Mucosa of stomach (tissue), 1 donor: ENCODE measurements around the gene INCA1.
"Not testable (repeated sequence)": the region's sequence is repeated elsewhere in the genome, so short reads cannot be mapped to it uniquely, and the experiment has no call there.

Source experiments
- H3K27me3 ChIP-seq: one replicate; pipeline ENCODE4 v1.7.0; 2013; ENCODE audit warnings: mild to moderate bottlenecking, low read length; ENCODE audit not compliant: control insufficient read depth, insufficient read depth
- H3K36me3 ChIP-seq: one replicate; pipeline ENCODE4 v1.7.0; 2013; ENCODE audit warnings: low read length; ENCODE audit not compliant: control insufficient read depth, insufficient read depth
- H3K4me1 ChIP-seq: one replicate; pipeline ENCODE4 v1.7.0; 2013; ENCODE audit warnings: mild to moderate bottlenecking, low read length; ENCODE audit not compliant: control insufficient read depth, insufficient read depth
- H3K4me3 ChIP-seq: one replicate; pipeline ENCODE4 v1.7.0; 2013; ENCODE audit warnings: low read length
- H3K9ac ChIP-seq: one replicate; pipeline ENCODE4 v1.7.0; 2013; ENCODE audit warnings: mild to moderate bottlenecking, low read length, moderate library complexity
- H3K9me3 ChIP-seq: one replicate; pipeline ENCODE4 v1.7.0; 2013; ENCODE audit warnings: mild to moderate bottlenecking, low read length, moderate library complexity; ENCODE audit not compliant: control insufficient read depth
- donor health status: Pancreatic carcinoma.

The INCA1 gene

DNA sequence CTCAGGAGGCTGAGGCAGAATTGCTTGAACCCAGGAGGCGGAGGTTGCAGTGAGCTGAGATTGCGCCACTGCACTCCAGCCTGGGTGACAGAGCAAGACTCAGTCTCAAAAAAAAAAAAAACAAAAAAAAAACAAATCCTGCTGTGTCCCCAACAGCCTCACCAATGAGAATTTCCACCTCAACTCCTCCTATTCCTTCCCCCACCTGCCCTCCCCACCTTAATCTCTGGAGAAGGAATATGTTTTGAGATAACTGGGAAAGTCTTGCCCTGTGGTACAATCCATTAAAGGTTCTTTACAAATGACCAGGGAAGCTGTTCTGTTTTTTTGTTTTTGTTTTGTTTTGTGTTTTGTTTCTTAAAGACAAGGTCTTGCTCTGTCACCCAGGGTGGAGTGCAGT lies 32.8 kb upstream of the INCA1 start:
- H3K27me3 ChIP-seq, H3K4me3 ChIP-seq, H3K36me3 ChIP-seq, H3K9ac ChIP-seq, H3K9me3 ChIP-seq: not testable (repeated sequence)
- peaks cover 14% of the 10 kb centered on the region for H3K4me1 ChIP-seq

DNA sequence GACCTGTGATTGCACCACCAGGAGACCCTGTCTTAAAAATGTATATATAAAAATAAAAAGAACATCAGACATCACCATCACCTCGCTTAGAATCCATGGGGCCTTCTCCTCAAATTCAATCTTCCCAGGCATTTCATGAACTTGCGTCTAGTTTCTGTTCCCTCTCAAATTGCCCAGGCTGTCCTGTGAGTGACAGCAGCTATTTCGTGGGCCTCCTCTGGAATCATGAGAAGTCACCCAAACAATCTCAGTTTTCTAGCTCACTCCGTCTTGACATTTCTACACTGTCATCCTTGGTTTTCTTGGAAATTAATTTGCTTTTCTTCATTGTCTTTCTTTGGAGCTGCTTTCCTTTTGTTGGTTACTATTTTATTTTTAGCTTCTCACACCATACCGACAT lies 30.6 kb upstream of the INCA1 start:
- Histone ChIP-seq H3K27me3 (no peaks in the 10 kb centered on the region), H3K9ac (no peak overlapping the region), H3K4me1 (peaks cover 29% of the 10 kb centered on the region), H3K4me3 (no peak overlapping the region), H3K9me3 (no peaks in the 10 kb centered on the region), H3K36me3 (no peaks in the 10 kb centered on the region)

DNA sequence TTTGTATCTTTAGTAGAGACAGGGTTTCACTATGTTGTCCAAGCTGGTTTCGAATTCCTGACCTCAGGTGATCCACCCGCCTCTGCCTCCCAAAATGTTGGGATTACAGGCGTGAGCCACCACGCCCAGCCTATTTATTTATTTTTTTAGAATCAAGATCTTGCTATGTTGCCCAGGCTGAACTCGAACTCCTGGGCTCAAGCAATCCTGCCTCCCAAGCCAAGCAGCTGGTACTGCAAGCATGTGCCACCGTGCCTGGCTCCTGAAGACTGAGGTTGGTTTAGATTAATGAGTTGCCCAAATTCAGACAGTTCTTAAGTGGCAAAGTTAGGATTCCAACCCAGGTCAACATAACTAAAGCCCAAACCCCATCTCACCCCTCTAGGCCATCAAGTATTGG lies 30.0 kb upstream of the INCA1 start:
- no peaks in the 10 kb centered on the region for H3K27me3 ChIP-seq
- peaks cover under 1% of the 10 kb centered on the region for H3K36me3 ChIP-seq
- H3K9ac ChIP-seq = no peak overlapping the region
- no peak overlapping the region for H3K4me3 ChIP-seq
- H3K4me1 ChIP-seq = peaks cover 29% of the 10 kb centered on the region
- H3K9me3 ChIP-seq = no peaks in the 10 kb centered on the region

DNA sequence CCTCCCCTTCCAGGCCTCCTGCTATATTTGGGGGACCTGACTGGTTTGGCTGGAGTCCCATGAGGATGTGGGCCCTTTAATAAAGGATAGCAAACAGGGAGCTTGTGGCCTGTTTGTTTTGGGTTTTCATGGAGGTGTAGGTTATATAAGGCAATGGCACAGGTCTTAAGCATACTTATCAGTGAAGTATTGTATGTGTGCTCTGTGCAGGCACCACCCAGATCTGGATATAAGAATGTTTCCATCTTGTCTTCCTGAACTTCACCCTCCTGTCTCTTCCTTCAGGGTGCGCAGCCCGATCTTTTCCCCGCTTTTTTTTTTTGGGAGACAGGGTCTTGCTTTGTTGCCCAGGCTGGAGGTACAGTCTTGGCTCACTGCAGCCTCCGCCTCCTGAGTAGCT lies 27.3 kb upstream of the INCA1 start:
- peaks cover 9% of the 10 kb centered on the region for H3K36me3 ChIP-seq
- H3K9ac ChIP-seq = no peak overlapping the region
- H3K4me1 ChIP-seq = peaks cover 24% of the 10 kb centered on the region
- no peak overlapping the region for H3K4me3 ChIP-seq
- H3K9me3 ChIP-seq = no peaks in the 10 kb centered on the region
- no peaks in the 10 kb centered on the region for H3K27me3 ChIP-seq

DNA sequence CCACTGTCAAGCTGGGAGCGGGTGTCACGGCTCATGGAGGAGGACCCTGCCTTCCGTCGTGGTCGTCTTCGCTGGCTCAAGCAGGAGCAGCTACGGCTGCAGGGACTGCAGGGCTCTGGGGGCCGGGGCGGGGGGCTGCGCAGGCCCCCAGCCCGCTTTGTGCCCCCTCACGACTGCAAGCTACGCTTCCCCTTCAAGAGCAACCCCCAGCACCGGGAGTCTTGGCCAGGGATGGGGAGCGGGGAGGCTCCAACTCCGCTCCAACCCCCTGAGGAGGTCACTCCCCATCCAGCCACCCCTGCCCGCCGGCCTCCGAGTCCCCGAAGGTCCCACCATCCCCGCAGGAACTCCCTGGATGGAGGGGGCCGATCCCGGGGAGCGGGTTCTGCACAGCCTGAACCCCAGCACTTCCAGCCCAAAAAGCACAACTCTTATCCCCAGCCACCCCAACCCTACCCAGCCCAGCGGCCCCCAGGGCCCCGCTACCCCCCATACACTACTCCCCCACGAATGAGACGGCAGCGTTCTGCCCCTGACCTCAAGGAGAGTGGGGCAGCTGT lies 26.3 kb upstream of the INCA1 start:
- Histone ChIP-seq H3K36me3 (peaks cover 9% of the 10 kb centered on the region), H3K9ac (no peak overlapping the region), H3K9me3 (no peaks in the 10 kb centered on the region), H3K4me1 (peaks cover 24% of the 10 kb centered on the region), H3K4me3 (no peak overlapping the region), H3K27me3 (no peaks in the 10 kb centered on the region)

DNA sequence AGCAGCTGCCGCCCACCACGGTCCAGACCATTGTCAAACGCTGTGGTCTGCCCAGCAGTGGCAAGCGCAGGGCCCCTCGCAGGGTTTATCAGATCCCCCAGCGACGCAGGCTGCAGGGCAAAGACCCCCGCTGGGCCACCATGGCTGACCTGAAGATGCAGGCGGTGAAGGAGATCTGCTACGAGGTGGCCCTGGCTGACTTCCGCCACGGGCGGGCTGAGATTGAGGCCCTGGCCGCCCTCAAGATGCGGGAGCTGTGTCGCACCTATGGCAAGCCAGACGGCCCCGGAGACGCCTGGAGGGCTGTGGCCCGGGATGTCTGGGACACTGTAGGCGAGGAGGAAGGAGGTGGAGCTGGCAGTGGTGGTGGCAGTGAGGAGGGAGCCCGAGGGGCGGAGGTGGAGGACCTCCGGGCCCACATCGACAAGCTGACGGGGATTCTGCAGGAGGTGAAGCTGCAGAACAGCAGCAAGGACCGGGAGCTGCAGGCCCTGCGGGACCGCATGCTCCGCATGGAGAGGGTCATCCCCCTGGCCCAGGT lies 24.9 kb upstream of the INCA1 start:
- no peak overlapping the region for H3K4me3 ChIP-seq
- peaks cover 24% of the 10 kb centered on the region for H3K4me1 ChIP-seq
- H3K27me3 ChIP-seq = no peaks in the 10 kb centered on the region
- H3K9ac ChIP-seq = no peak overlapping the region
- H3K36me3 ChIP-seq = peaks cover 9% of the 10 kb centered on the region
- H3K9me3 ChIP-seq = no peaks in the 10 kb centered on the region

DNA sequence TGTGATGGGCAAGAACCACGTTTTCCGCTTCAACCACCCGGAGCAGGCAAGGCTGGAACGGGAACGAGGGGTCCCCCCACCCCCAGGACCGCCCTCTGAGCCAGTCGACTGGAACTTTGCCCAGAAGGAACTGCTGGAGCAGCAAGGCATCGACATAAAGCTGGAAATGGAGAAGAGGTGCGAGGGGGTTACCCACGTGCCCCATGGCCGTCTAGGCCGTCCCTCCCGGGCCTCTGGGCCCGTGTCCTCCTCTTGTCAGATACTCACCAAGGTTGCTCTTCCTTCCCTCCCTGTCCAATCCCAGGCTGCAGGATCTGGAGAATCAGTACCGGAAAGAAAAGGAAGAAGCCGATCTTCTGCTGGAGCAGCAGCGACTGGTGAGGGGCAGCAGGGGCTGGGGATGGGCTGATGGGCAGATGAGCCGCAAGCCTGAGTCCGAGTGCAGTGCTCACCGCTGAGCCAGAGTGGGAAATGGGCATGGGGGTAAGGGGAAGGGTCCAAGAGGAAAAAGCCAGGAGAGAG lies 23.2 kb upstream of the INCA1 start:
- H3K4me3 ChIP-seq = no peak overlapping the region
- peaks cover 18% of the 10 kb centered on the region for H3K4me1 ChIP-seq
- H3K27me3 ChIP-seq = no peaks in the 10 kb centered on the region
- peaks cover 14% of the 10 kb centered on the region for H3K36me3 ChIP-seq
- no peak overlapping the region for H3K9ac ChIP-seq
- no peaks in the 10 kb centered on the region for H3K9me3 ChIP-seq

DNA sequence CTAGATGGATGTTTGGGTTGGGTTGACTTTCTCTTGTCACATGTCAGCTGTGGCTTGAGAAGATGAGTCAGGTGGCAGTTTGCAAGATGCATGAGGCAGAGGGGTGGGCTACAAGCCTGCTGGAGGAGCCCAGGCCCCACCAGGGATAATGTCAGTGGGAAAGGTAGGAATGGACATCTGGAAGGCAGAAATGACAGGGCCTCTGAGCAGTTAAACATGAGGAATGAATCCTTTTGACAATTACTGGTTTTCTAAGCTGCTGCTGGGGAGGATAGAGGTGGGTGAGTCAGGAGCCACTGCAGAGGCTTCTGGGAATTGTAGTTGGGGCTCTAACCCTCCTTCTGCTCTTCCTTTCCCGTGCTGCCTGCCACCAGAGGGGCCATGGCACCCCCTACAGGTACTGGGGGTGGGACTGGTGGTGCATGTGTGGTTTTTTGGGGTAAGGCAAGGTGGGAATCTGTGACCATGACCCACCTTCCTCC lies 22.2 kb upstream of the INCA1 start:
- Histone ChIP-seq H3K9me3 (no peaks in the 10 kb centered on the region), H3K27me3 (no peaks in the 10 kb centered on the region), H3K4me3 (no peak overlapping the region), H3K36me3 (peaks cover 14% of the 10 kb centered on the region), H3K9ac (no peak overlapping the region), H3K4me1 (peaks cover 8% of the 10 kb centered on the region)

DNA sequence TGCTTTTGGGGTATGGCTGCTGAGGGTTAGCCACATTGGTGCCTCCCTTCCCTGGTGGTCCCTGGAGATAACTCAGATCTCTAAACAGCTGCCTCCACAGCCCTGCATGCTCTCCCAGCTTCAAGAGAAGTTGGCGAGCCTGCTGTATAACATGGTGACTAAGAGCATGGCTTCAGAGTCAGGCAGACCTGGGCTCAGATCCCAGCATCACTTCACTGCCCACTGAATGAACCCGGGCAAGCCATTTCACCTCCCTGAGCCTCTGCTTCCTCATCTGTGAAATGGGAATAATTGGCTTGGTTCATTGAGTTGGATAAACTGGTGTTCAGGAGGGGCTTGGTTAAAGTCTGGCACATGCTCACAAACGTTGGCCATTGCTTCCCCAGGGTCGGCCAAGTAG lies 17.0 kb upstream of the INCA1 start:
- Histone ChIP-seq H3K9me3 (no peaks in the 10 kb centered on the region), H3K4me3 (no peak overlapping the region), H3K4me1 (no peaks in the 10 kb centered on the region), H3K27me3 (no peaks in the 10 kb centered on the region), H3K36me3 (peaks cover 22% of the 10 kb centered on the region), H3K9ac (no peak overlapping the region)

DNA sequence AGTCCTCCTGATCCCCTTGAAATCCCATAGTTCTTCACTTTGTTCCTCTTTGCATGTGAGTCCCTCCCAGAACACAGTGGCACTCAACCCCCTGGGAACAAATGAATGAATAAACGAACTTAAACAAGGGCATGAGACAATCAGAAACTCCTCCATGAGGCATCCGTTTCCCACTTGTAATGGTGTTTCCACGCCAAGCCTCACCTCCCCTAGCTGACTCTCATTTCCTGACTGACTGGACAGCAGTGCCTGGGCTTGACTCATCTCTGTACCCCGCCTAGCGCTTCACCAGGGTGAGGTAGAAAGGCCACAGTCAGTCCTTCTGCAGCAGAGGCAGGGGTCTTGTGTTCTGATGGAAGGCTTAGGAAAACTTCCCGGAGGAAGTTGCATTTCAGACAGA lies 14.6 kb upstream of the INCA1 start:
- H3K9me3 ChIP-seq = no peaks in the 10 kb centered on the region
- no peak overlapping the region for H3K4me3 ChIP-seq
- H3K27me3 ChIP-seq = no peaks in the 10 kb centered on the region
- no peaks in the 10 kb centered on the region for H3K4me1 ChIP-seq
- H3K36me3 ChIP-seq = peaks cover 29% of the 10 kb centered on the region
- no peak overlapping the region for H3K9ac ChIP-seq

DNA sequence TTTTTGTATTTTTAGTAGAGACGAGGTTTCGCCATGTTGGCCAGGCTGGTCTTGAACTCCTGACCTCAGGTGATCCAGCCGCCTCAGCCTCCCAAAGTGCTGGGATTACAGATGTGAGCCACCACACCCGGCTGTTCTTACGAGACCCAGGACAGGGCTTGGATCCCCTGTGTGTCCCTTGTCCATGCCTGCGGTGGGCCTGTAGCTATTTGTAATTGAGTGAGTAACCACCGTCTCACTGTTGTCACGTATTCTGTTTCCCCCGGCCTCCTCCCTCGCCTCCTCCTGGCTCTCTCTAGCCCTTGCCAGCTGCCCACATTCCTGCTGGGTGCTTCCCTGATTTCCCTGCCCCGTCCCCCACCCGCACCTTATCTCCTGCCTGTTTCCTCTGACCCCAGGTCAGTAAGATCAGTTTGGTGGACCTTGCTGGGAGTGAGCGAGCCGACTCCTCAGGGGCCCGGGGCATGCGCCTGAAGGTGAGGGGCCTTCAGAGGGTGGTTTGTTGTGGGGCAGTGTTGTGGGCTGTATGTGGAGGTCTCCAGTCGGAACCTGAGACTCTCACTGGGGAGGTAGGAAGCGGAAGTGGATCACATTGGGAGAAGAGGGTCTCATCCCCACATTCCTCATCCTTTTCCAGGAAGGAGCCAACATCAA lies 6.0 kb upstream of the INCA1 start:
- Histone ChIP-seq H3K27me3 (no peaks in the 10 kb centered on the region), H3K36me3 (peaks cover 40% of the 10 kb centered on the region), H3K9ac (no peak overlapping the region)

DNA sequence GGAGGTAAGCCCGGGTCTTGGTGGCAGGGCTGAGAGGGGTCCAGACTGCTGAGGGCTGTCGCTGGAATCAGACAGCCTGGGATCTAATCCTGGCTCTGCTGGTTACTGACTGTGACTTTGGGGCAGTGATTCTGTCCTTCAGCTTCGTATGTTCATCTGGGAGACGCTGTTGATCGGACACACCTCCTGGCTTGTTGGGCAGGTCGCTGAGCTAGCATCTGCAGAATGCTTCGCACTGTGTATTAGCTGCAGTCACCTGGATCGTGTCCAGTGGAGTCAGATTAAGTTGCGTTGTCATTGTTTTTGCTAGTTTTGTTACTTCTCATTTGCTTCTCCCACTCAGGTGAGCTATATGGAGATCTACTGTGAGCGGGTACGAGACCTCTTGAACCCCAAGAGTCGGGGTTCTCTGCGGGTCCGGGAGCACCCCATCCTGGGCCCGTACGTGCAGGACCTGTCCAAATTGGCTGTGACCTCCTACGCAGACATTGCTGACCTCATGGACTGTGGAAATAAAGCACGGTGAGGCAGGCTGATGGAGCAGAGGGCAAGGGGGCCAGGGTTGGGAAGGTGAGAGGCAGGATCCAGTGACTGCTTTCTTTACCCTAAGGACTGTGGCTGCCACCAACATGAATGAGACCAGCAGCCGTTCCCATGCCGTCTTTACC lies 4.9 kb upstream of the INCA1 start:
- Histone ChIP-seq H3K4me3 (no peak overlapping the region), H3K27me3 (no peaks in the 10 kb centered on the region), H3K9me3 (no peaks in the 10 kb centered on the region), H3K4me1 (peaks cover 20% of the 10 kb centered on the region), H3K9ac (no peak overlapping the region), H3K36me3 (peaks cover 35% of the 10 kb centered on the region)

More for the DNA sequence above, 6.0 kb upstream of the INCA1 start:
- H3K4me1 ChIP-seq = peaks cover 19% of the 10 kb centered on the region
- H3K9me3 ChIP-seq = no peaks in the 10 kb centered on the region
- H3K4me3 ChIP-seq = no peak overlapping the region
